Activated CD4-positive, alpha-beta T cell treated with anti-CD3 and anti-CD28 coated beads, Interleukin-2, Interleukin-4, amounts not matched to agents 100 ng/mL and 50 ng/mL, durations not matched to agents 16 hours and 8 hours (primary cell): ENCODE measurements around the gene IPMK.

ENCODE experiments used
- DNase-seq: peaks from one replicate; pipeline ENCODE4 v3.0.0-alpha.2; 2020; ENCODE audit warnings: low spot score

Gene IPMK

DNA sequence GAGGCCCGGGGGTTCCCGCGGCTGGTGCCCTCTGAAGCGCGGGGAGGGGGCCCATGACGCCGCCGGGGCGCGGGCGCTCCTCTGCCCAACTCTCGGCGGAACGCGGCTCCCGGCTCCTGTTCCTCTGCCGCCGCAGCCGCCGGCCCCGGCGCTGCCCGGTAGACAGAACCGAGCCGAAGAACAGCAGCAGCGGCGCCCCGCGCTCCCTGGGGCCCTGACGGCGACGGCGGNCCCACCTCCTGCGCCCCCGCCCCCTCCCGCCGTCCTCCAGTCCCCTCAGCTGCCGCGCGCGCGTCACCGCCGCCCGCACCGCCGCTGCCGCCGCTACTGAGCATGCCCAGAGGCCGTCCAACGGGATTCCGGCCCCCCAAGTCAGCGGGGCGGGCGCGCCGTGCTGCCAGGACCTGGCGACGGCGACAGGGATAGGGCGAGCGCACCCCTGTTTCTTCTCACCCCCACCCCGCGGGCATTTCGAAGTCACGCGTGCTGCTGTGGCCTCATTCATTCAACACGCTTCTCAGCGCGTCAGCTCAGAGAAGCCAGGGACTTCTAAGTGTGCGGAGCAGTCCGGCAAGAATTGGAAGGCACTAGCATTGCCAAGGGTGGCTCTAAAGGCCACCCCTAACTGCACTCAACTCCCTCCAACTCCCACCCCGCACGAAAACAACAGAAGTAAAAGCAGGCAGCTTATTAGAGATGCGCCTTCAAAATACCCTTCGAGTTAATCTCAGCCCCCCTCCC is at the start of gene IPMK:
Gene IPMK, minus strand, starts transcription at position 182 of the 741 bp plus-strand sequence. CDS start 283 bp downstream, outside the sequence.
- DNase-seq = peak; percentile 94

DNA sequence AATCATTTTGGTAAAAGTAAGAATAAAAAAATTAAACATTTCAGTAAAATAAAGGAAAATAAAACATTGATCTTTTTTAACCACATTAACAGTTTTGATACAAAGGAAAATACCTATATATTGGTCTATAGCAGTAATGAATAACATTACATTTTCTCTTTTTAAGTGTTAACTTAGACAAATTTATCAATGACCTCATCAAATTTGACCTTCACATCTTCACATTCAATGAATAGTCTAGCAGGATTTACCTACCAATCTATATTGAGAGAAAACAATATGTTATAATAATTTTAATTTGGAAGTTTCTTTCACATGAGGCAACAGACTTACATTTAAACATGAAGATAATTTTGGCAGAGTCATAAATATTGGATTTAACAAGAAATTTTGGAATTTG is 49.2 kb upstream of the IPMK start:
- DNase-seq = no peak

DNA sequence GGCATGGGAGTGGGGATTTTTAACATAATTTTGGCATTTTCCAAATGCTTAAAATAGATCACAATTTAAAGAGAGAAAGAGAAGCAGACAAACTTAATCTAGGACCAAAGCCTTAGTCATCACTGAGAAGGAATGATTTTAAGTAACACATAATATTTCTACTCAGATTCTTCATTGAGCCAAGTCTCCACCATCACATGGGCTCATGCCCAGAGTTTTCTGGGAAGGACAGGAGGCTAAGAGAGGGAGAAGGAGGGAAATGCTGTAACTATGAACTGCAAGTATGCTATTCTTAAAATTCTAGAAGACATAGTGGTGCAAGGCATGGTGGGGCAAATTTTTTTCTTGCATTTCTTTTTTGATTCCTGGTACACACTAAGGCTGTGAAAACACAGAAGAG is 43.3 kb upstream of the IPMK start:
- DNase-seq = no peak

- DNase-seq = no peak
Measured at GRCh38 chr10:58307676-58308075, 40.0 kb upstream of the IPMK start.

DNA sequence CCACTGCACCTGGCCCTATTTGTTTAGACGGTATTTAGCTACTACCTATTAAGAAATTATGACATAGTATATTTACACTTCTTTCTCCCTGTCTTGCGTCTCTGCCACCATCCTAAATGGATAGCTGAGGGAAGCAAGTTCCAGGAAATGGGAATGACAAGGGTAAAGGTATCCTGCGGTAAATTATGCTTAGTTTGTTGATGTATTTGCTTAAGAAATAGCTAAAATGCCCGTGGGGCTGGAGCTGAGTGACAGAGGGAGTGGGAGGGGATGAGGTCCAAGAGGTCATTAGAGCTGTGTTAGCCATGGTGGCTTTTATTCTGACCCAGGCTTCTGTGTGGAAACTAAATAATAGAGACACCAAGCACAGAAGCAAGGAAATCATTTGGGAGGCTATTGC is 38.1 kb upstream of the IPMK start:
- no peak for DNase-seq

GRCh38 chr10:58304099-58304633 is 36.5 kb upstream of the IPMK start:
- DNase-seq = no peak

- no peak for DNase-seq
Measured at GRCh38 chr10:58302254-58302653, 34.6 kb upstream of the IPMK start.

GRCh38 chr10:58300676-58301075 is 33.0 kb upstream of the IPMK start:
- DNase-seq = no peak

GRCh38 chr10:58299580-58299979 is 31.9 kb upstream of the IPMK start:
- DNase-seq = peak; percentile 55

DNA sequence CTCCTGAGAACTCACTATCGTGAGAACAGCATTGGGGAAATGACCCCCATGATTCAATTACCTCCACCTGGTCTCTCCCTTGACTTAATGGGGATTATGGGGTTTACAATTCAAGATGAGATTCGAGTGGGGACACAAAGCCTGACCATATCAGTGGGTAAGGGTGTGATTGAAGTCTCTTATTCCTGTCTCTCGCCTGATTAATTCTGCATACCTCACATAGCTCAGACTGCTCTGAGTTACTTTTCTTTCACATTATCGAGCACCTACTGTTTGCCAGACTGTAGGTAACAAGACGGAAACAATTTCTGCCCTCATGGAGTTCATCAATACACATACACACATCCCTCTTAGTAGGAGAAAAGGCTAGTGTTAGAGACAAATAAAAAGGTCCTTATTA is 26.3 kb upstream of the IPMK start:
- DNase-seq = no peak

DNA sequence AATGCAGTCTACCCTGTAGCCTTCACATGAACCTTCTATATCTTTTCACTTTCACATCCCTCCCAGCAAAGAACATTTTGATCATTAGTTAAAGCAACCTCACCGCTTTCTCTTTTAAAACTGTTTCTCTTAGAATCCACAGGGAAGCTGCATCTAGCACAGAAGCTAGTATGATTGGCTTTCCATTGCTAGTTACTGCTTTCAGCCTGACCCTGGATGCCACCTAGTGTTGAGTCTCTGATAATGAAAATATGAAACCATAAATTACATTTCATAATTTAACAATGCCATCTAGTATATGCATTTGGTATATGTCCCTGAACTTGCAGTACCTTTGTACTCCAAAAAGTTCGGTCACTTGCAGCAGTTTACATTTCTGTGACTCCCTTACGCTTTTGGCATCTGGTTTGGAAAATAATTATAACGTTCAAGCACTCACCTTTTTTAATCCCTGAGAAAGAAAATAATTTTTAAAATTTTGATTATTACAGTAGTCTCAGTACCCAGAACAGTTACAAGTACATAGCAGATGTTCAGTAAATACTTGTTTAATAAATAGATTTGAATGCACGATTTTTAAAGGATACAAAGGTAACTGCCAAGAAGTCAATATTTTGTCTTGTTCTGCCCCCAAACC is 24.0 kb upstream of the IPMK start:
- peak; percentile 43 for DNase-seq

- peak; percentile 81 for DNase-seq
Measured at GRCh38 chr10:58282615-58283014, 14.9 kb upstream of the IPMK start.

GRCh38 chr10:58281092-58281752 is 13.5 kb upstream of the IPMK start:
- no peak for DNase-seq

DNA sequence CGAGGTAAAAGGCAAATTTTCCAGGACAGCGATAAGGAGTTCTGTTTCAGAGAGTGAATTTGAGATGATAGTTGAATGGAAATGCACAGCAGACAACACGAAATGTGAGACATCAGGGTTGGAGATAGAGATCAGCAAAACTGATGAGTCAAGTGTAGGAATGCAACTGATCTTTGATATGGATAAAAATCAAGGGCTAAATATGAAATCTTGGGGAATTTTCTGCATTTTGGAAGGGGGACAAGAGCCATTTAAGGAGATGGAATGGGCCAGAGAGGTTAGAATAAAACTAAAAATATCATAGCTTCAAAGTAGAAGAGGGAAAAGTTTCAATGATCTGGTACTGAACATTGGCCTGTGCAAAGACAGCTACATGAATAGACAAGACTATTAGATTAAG is 12.8 kb upstream of the IPMK start:
- no peak for DNase-seq

- DNase-seq = no peak
Measured at GRCh38 chr10:58278962-58279307, 11.2 kb upstream of the IPMK start.

GRCh38 chr10:58278274-58278961 is 10.7 kb upstream of the IPMK start:
- no peak for DNase-seq

- no peak for DNase-seq
Measured at GRCh38 chr10:58275908-58276307, 8.2 kb upstream of the IPMK start.

- DNase-seq = no peak
Measured at GRCh38 chr10:58275261-58275660, 7.6 kb upstream of the IPMK start.

DNA sequence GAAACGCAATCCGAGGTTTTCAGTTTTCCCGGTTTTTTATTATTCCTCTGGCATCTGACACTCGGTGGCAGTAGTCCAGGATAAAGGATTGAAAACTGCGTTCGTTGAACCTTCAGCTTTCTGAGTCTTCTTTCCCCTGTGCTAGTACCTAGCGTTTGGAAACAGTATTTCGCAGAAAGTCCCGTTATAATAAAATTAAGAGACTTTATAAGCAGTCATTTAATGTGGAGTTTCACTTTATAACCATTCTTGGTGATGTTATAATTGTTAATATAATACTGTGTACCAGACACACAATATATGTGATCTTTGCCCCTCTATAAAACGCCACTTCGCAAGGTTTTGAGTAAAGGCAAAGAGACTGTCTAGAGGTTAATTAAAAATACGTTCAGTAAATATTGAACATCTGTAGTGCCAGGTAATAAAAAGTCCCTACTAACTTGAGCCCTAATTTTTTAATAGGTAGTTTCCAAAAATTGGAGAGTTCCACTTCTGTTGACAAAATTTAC is 2.1 kb upstream of the IPMK start:
- DNase-seq = no peak

GRCh38 chr10:58268946-58269781 is 1.5 kb upstream of the IPMK start, which contains the start of gene CISD1:
Gene CISD1 (plus strand): TSS chr10:58269162. CDS start chr10:58269274, 112 bp downstream.
- DNase-seq = peak; percentile 98

DNA sequence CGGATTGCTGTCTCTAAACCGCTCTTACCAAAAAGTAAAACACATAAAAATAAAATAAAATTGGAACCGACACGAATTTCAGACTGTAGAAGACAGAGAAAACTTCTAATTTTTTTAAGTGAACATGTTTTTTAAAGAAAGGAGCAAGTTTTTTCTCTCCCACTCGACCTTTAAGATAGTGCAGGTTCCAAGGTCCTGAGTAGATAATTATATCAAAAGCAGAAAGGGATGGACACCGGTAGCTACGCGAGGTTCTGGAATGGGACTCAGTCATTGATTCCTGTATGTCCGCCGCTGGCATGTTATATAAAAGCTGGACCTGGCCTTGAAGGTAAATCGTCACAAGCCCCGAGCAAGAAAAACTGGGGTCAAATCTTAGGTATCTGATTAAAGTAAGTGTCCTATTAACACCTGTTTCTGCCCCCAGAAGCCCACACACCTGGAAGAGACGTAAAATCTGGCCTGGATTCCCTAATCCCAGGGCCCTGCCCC is 806 bp upstream of the IPMK start:
- DNase-seq = no peak
